Ascending aorta (tissue), 2 donors: ENCODE results near the gene NAV1. TPM values are rescaled to one million over a fixed set of nuclear protein-coding genes. Genes with fewer than 3 reads are reported as not detected.

Experiments used
- DNase-seq, 2 donors: peaks; one replicate each; pipeline ENCODE4 v3.0.0-alpha.2; 2019; ENCODE audit warnings: low spot score in 2 of 2
- H3K27ac ChIP-seq, 2 donors: fragments of 200-600 bp; sonication (generic); one replicate each; pipeline ENCODE4 v1.5.1; 2016 to 2017; ENCODE audit warnings: mild to moderate bottlenecking in 1 of 2
- H3K27me3 ChIP-seq: fragments of 200-600 bp; sonication (generic); one replicate; pipeline ENCODE4 v1.5.1; 2017
- H3K36me3 ChIP-seq, 2 donors: fragments of 200-600 bp; sonication (generic); one replicate each; pipeline ENCODE4 v1.5.1; 2016
- H3K4me1 ChIP-seq, 2 donors: fragments of 200-600 bp; sonication (generic); one replicate each; pipeline ENCODE4 v1.5.1; 2016 to 2017; ENCODE audit warnings: mild to moderate bottlenecking in 1 of 2
- H3K4me3 ChIP-seq, 2 donors: fragments of 200-600 bp; sonication (generic); one replicate each; pipeline ENCODE4 v1.5.1; 2016 to 2017; ENCODE audit warnings: mild to moderate bottlenecking in 1 of 2
- H3K9me3 ChIP-seq, 2 donors: fragments of 200-600 bp; sonication (generic); one replicate each; pipeline ENCODE4 v1.5.1; 2016
- CTCF ChIP-seq, 3 experiments: fragments of 200-600 bp in 2 of 3; fragments of 450-650 bp in 1 of 3; sonication (generic) in 2 of 3; IDR thresholded peaks; one replicate each; pipeline ENCODE4 v1.5.1; 2016 to 2019; ENCODE audit warnings: antibody characterized with exemption in 3 of 3, mild to moderate bottlenecking in 1 of 3, moderate library complexity in 1 of 3
- intact Hi-C: fragments of 100-400 bp; cut with DNase I; formaldehyde crosslinking; loops from one replicate; pipeline ENCODE4 v1.15.1; 2023
- total RNA-seq: library from RNA; depleted of rRNA; stranded (reverse); fragments of >200 nt; gene quantifications from one replicate; pipeline ENCODE4 v1.1.0, GENCODE V29; 2016

Gene NAV1
- total RNA-seq, 1 donor from 2014 or later, result 131 TPM

- no peak for TF ChIP-seq CTCF (IDR thresholded peaks at IDR 0.05)
- Histone ChIP-seq H3K4me3 (peak overlapping the region; percentile 18 to 30), H3K36me3 (peaks cover 43 to 76% of the 10 kb centered on the region in 2 donors), H3K9me3 (no peaks in the 10 kb centered on the region), H3K27me3 (no peaks in the 10 kb centered on the region), H3K4me1 (peaks cover 62 to 98% of the 10 kb centered on the region in 2 donors), H3K27ac (peak overlapping the region; percentile 58 to 75)
- DNase-seq, result no peak
- intact Hi-C loops, result no loop called here
Observed at GRCh38 chr1:201493757-201494617, 44.9 kb upstream of the NAV1 start.

- TF ChIP-seq CTCF (IDR thresholded peaks at IDR 0.05), result no peak
- peak overlapping the region; percentile 69 to 80 for H3K27ac ChIP-seq
- H3K4me3 ChIP-seq, result peak overlapping the region in 1 of 2 donors; percentile 28
- H3K27me3 ChIP-seq, result no peaks in the 10 kb centered on the region
- peaks cover 35 to 69% of the 10 kb centered on the region in 2 donors for H3K36me3 ChIP-seq
- no peaks in the 10 kb centered on the region for H3K9me3 ChIP-seq
- peak in 1 of 2 donors; percentile 85 for DNase-seq
- H3K4me1 ChIP-seq, result peaks cover 58 to 98% of the 10 kb centered on the region in 2 donors
- intact Hi-C loops, result no loop called here
Observed at GRCh38 chr1:201495551-201496295, 43.2 kb upstream of the NAV1 start.

GRCh38 chr1:201496296-201496690 is 42.6 kb upstream of the NAV1 start:
- H3K4me1 ChIP-seq, result peaks cover 58 to 98% of the 10 kb centered on the region in 2 donors
- H3K27ac ChIP-seq, result peak overlapping the region; percentile 69 to 80
- intact Hi-C loops, result no loop called here
- TF ChIP-seq CTCF (IDR thresholded peaks at IDR 0.05), result no peak
- peaks cover 34 to 63% of the 10 kb centered on the region in 2 donors for H3K36me3 ChIP-seq
- H3K27me3 ChIP-seq, result no peaks in the 10 kb centered on the region
- DNase-seq, result no peak
- H3K9me3 ChIP-seq, result no peaks in the 10 kb centered on the region
- peak overlapping the region in 1 of 2 donors; percentile 28 for H3K4me3 ChIP-seq

GRCh38 chr1:201497935-201498509 is 40.9 kb upstream of the NAV1 start:
- no peak for TF ChIP-seq CTCF (IDR thresholded peaks at IDR 0.05)
- no peak for DNase-seq
- H3K36me3 ChIP-seq, result peaks cover 32 to 60% of the 10 kb centered on the region in 2 donors
- H3K4me3 ChIP-seq, result no peak overlapping the region
- peak overlapping the region; percentile 93 to 99 for H3K27ac ChIP-seq
- intact Hi-C loops, result loop anchor here (2.0 kb wide), 1 partner anchor 15 kb away; no protein-coding TSS in a partner anchor
- H3K9me3 ChIP-seq, result no peaks in the 10 kb centered on the region
- H3K27me3 ChIP-seq, result no peaks in the 10 kb centered on the region
- peaks cover 68 to 98% of the 10 kb centered on the region in 2 donors for H3K4me1 ChIP-seq

GRCh38 chr1:201498621-201499020 is 40.3 kb upstream of the NAV1 start:
- DNase-seq, result no peak
- no peak for TF ChIP-seq CTCF (IDR thresholded peaks at IDR 0.05)
- Histone ChIP-seq H3K36me3 (peaks cover 26 to 54% of the 10 kb centered on the region in 2 donors), H3K27me3 (no peaks in the 10 kb centered on the region), H3K4me1 (peaks cover 65 to 95% of the 10 kb centered on the region in 2 donors), H3K9me3 (no peaks in the 10 kb centered on the region), H3K27ac (peak overlapping the region; percentile 93 to 99), H3K4me3 (no peak overlapping the region)
- intact Hi-C loops, result loop anchor here (2.0 kb wide), 1 partner anchor 16 kb away; no protein-coding TSS in a partner anchor
